Activated CD8-positive, alpha-beta memory T cell treated with anti-CD3 and anti-CD28 coated beads, Interleukin-2, amount 50 U/mL, for 4 hours (primary cell): ENCODE measurements around the gene TRAPPC2B.
"Not testable (repeated sequence)": the region's sequence is repeated elsewhere in the genome, so short reads cannot be mapped to it uniquely, and the experiment has no call there.

Experiments used
- DNase-seq: peaks from one replicate; pipeline ENCODE4 v3.0.0-alpha.2; 2020

The TRAPPC2B gene

GRCh38 chr19:57374647-57375046 lies 11.3 kb downstream of the TRAPPC2B start:
- DNase-seq: not testable (repeated sequence)

- DNase-seq: no peak
Observed at GRCh38 chr19:57376151-57376550, 12.8 kb downstream of the TRAPPC2B start.

GRCh38 chr19:57377498-57378146 lies 14.3 kb downstream of the TRAPPC2B start:
- DNase-seq: no peak

GRCh38 chr19:57380923-57381322 lies 17.6 kb downstream of the TRAPPC2B start:
- no peak for DNase-seq

- no peak for DNase-seq
Observed at GRCh38 chr19:57382806-57383488, 19.6 kb downstream of the TRAPPC2B start.

GRCh38 chr19:57389194-57389729 lies 25.9 kb downstream of the TRAPPC2B start:
- no peak for DNase-seq

- DNase-seq: peak; percentile 98
Observed at GRCh38 chr19:57389730-57390598, 26.6 kb downstream of the TRAPPC2B start, which contains the start of gene ZNF548. ZNF548 (plus strand) TSS chr19:57389854; CDS start chr19:57390100, 246 bp downstream.

GRCh38 chr19:57395710-57396109 lies 32.4 kb downstream of the TRAPPC2B start:
- DNase-seq: no peak

- no peak for DNase-seq
Observed at GRCh38 chr19:57398868-57399267, 35.5 kb downstream of the TRAPPC2B start.

GRCh38 chr19:57403737-57404563 lies 40.6 kb downstream of the TRAPPC2B start:
- no peak for DNase-seq

GRCh38 chr19:57406516-57407123 lies 43.3 kb downstream of the TRAPPC2B start:
- DNase-seq: peak; percentile 71

GRCh38 chr19:57410877-57411671 lies 47.7 kb downstream of the TRAPPC2B start, which contains the start of gene ZNF17:
ZNF17 (plus strand) TSS chr19:57411161; CDS start chr19:57413616, 2,455 bp downstream.
- peak; percentile 90 for DNase-seq
